ENCODE measurements around the gene MAML3.
A peak's percentile ranks its signal among the peaks of the same experiment; 100 is the strongest.

The MAML3 gene

DNA sequence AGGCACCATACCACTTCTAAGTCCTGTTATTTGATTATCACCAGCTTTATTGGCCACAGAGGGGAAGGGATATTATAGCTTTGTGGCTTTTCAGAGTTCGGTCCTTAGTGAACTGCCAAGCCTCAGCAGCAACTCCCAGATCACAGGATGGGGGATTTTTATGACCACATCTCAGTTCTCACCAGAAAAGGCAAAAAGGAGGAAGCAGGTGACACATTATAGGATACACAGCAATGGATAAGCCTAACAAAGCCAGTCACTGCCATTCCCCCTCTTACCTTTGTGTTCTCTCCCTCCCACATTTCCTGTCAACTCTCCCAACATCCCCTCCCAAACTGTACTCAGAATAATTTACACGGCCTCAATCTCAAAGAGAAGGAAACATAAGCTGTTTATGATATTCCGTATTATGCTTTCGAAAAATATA lies 345.6 kb downstream of the MAML3 start:
- H2AFZ ChIP-seq (ENCODE audit: low read length) = no peak overlapping the region

GRCh38 chr4:139807483-139807882 lies 346.5 kb downstream of the MAML3 start:
- no peaks in the 10 kb centered on the region for H3F3A ChIP-seq (ENCODE audit: insufficient read depth, low read length)
- H3K36me3 ChIP-seq (ENCODE audit: insufficient read depth, low read length) = no peaks in the 10 kb centered on the region
- no peaks in the 10 kb centered on the region for H3K9me3 ChIP-seq (ENCODE audit: low read length)
- H3K27ac ChIP-seq (ENCODE audit: low read depth, low read length, poor library complexity, severe bottlenecking) = no peak overlapping the region
- H3K9me2 ChIP-seq (ENCODE audit: low read depth, low read length) = no peaks in the 10 kb centered on the region
- TF ChIP-seq, protein P1, sequence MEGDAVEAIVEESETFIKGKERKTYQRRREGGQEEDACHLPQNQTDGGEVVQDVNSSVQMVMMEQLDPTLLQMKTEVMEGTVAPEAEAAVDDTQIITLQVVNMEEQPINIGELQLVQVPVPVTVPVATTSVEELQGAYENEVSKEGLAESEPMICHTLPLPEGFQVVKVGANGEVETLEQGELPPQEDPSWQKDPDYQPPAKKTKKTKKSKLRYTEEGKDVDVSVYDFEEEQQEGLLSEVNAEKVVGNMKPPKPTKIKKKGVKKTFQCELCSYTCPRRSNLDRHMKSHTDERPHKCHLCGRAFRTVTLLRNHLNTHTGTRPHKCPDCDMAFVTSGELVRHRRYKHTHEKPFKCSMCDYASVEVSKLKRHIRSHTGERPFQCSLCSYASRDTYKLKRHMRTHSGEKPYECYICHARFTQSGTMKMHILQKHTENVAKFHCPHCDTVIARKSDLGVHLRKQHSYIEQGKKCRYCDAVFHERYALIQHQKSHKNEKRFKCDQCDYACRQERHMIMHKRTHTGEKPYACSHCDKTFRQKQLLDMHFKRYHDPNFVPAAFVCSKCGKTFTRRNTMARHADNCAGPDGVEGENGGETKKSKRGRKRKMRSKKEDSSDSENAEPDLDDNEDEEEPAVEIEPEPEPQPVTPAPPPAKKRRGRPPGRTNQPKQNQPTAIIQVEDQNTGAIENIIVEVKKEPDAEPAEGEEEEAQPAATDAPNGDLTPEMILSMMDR (IDR thresholded peaks at IDR 0.05; ENCODE audit: low read length) = no peak
- TF ChIP-seq EZH2 (IDR thresholded peaks at IDR 0.05; ENCODE audit: borderline replicate concordance, low read length) = no peak
- no peak overlapping the region for H3K4me3 ChIP-seq (ENCODE audit: low read depth, low read length, poor library complexity, severe bottlenecking)
- no peak overlapping the region for H3K9ac ChIP-seq (ENCODE audit: low read length)
- no peaks in the 10 kb centered on the region for H3K4me1 ChIP-seq (ENCODE audit: insufficient read depth, low read length, severe bottlenecking)
- no peaks in the 10 kb centered on the region for H4K20me1 ChIP-seq (ENCODE audit: insufficient read depth, low read length)
- H3K4me2 ChIP-seq (ENCODE audit: low read length) = no peak overlapping the region
- H3K79me2 ChIP-seq (ENCODE audit: insufficient read depth, low read length) = no peaks in the 10 kb centered on the region
- H3K27me3 ChIP-seq (ENCODE audit: insufficient read depth, low read length) = no peaks in the 10 kb centered on the region
- no peak overlapping the region for H2AFZ ChIP-seq (ENCODE audit: low read length)

More for the DNA sequence above, 345.6 kb downstream of the MAML3 start:
- H3K9me2 ChIP-seq (ENCODE audit: low read depth, low read length) = no peaks in the 10 kb centered on the region
- H3K4me2 ChIP-seq (ENCODE audit: low read length) = no peak overlapping the region
- H3K4me1 ChIP-seq (ENCODE audit: insufficient read depth, low read length, severe bottlenecking) = no peaks in the 10 kb centered on the region
- H3K4me3 ChIP-seq (ENCODE audit: low read depth, low read length, poor library complexity, severe bottlenecking) = no peak overlapping the region
- H3F3A ChIP-seq (ENCODE audit: insufficient read depth, low read length) = no peaks in the 10 kb centered on the region
- no peak overlapping the region for H3K9ac ChIP-seq (ENCODE audit: low read length)
- no peak overlapping the region for H3K27ac ChIP-seq (ENCODE audit: low read depth, low read length, poor library complexity, severe bottlenecking)
- no peaks in the 10 kb centered on the region for H3K79me2 ChIP-seq (ENCODE audit: insufficient read depth, low read length)
- no peaks in the 10 kb centered on the region for H3K9me3 ChIP-seq (ENCODE audit: low read length)
- TF ChIP-seq EZH2 (IDR thresholded peaks at IDR 0.05; ENCODE audit: borderline replicate concordance, low read length) = no peak
- TF ChIP-seq, protein P1 (IDR thresholded peaks at IDR 0.05; ENCODE audit: low read length) = no peak
- no peaks in the 10 kb centered on the region for H3K36me3 ChIP-seq (ENCODE audit: insufficient read depth, low read length)
- no peaks in the 10 kb centered on the region for H4K20me1 ChIP-seq (ENCODE audit: insufficient read depth, low read length)
- no peaks in the 10 kb centered on the region for H3K27me3 ChIP-seq (ENCODE audit: insufficient read depth, low read length)

DNA sequence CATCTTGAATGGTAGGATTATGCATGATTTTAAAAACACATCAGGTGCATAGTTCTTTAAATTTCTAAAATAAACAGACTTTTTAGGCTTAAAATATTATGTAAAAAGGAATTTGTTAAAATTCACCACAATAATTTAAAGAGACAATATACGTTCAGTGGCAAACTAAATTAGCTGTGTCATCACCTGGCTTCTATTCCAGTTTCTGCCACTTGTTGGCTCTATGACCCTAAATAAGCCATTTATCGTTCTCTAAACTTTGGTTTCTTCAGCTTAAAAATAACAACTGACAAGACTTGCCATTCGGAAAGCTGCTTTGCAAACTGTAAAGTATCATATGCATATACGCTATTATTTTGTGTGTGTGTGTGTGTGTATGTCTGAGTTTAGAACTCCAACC lies 347.1 kb downstream of the MAML3 start:
- no peaks in the 10 kb centered on the region for H3K4me1 ChIP-seq (ENCODE audit: insufficient read depth, low read length, severe bottlenecking)
- no peaks in the 10 kb centered on the region for H4K20me1 ChIP-seq (ENCODE audit: insufficient read depth, low read length)
- TF ChIP-seq, protein P1 (IDR thresholded peaks at IDR 0.05; ENCODE audit: low read length) = peak; percentile 20; the same call in 1 of the 2 replicates
- TF ChIP-seq EZH2 (IDR thresholded peaks at IDR 0.05; ENCODE audit: borderline replicate concordance, low read length) = no peak
- no peak overlapping the region for H3K4me2 ChIP-seq (ENCODE audit: low read length)
- no peaks in the 10 kb centered on the region for H3K79me2 ChIP-seq (ENCODE audit: insufficient read depth, low read length)
- H3K4me3 ChIP-seq (ENCODE audit: low read depth, low read length, poor library complexity, severe bottlenecking) = no peak overlapping the region
- H3K27ac ChIP-seq (ENCODE audit: low read depth, low read length, poor library complexity, severe bottlenecking) = no peak overlapping the region
- H3K9me2 ChIP-seq (ENCODE audit: low read depth, low read length) = no peaks in the 10 kb centered on the region
- H2AFZ ChIP-seq (ENCODE audit: low read length) = no peak overlapping the region
- no peaks in the 10 kb centered on the region for H3K36me3 ChIP-seq (ENCODE audit: insufficient read depth, low read length)
- H3F3A ChIP-seq (ENCODE audit: insufficient read depth, low read length) = no peaks in the 10 kb centered on the region
- no peaks in the 10 kb centered on the region for H3K27me3 ChIP-seq (ENCODE audit: insufficient read depth, low read length)
- H3K9me3 ChIP-seq (ENCODE audit: low read length) = no peaks in the 10 kb centered on the region
- H3K9ac ChIP-seq (ENCODE audit: low read length) = no peak overlapping the region
